Colonic mucosa (tissue), 4 donors: ENCODE measurements around the gene DKKL1. TPM values are rescaled to one million over a fixed set of nuclear protein-coding genes. Genes with fewer than 3 reads are reported as not detected.

Experiments used
- DNase-seq: peaks from one replicate; pipeline ENCODE4 v3.0.0-alpha.2; 2020
- H3K27ac ChIP-seq: fragments of 200-600 bp; one replicate; pipeline ENCODE4 v1.8.0; 2021
- H3K27me3 ChIP-seq: fragments of 200-600 bp; one replicate; pipeline ENCODE4 v1.8.0; 2021
- H3K36me3 ChIP-seq: fragments of 200-600 bp; one replicate; pipeline ENCODE4 v1.8.0; 2021
- H3K4me1 ChIP-seq: fragments of 200-600 bp; one replicate; pipeline ENCODE4 v1.8.0; 2021; ENCODE audit warnings: mild to moderate bottlenecking
- H3K4me3 ChIP-seq: fragments of 200-600 bp; one replicate; pipeline ENCODE4 v1.8.0; 2021
- H3K9ac ChIP-seq, 2 donors: one replicate each; pipeline ENCODE4 v1.7.0; 2013; ENCODE audit warnings: control low read depth in 2 of 2, low read depth in 2 of 2, low read length in 2 of 2
- H3K9me3 ChIP-seq: fragments of 200-600 bp; one replicate; pipeline ENCODE4 v1.8.0; 2021
- intact Hi-C: fragments of 100-400 bp; cut with DNase I; formaldehyde crosslinking; loops from one replicate; pipeline ENCODE4 v1.14.1; 2022
- total RNA-seq, 2 donors: library from RNA; stranded (reverse); fragmentation: NEBNext Ultra II Directional in 1 of 2; extraction: Animal tissue kit (Norgen Biotek cat#: 25700) in 1 of 2; gene quantifications; one replicate each; pipeline ENCODE4 v1.2.1, GENCODE V29; 2021
- TF ChIP-seq, protein P1 (sequence below): fragments of 200-600 bp; IDR thresholded peaks from one replicate; pipeline ENCODE4 v1.8.0; 2022; ENCODE audit warnings: antibody characterized with exemption, mild to moderate bottlenecking
- donor health status: healthy.
- donor health status: DM: no; HTN: no; CAD: no.
- donor health status: DM: no; HTN: no; CAD: no.

Gene DKKL1
- total RNA-seq, 2 donors from 2014 or later: not detected

GRCh38 chr19:49409441-49410029 lies 45.9 kb downstream of the DKKL1 start:
- H3K9me3 ChIP-seq: no peaks in the 10 kb centered on the region
- no peaks in the 10 kb centered on the region for H3K4me1 ChIP-seq
- no peak overlapping the region for H3K9ac ChIP-seq
- no peak overlapping the region for H3K4me3 ChIP-seq
- no peaks in the 10 kb centered on the region for H3K36me3 ChIP-seq
- no peaks in the 10 kb centered on the region for H3K27me3 ChIP-seq
- intact Hi-C loops: no loop called here
- DNase-seq: no peak
- H3K27ac ChIP-seq: no peak overlapping the region
- TF ChIP-seq, protein P1, sequence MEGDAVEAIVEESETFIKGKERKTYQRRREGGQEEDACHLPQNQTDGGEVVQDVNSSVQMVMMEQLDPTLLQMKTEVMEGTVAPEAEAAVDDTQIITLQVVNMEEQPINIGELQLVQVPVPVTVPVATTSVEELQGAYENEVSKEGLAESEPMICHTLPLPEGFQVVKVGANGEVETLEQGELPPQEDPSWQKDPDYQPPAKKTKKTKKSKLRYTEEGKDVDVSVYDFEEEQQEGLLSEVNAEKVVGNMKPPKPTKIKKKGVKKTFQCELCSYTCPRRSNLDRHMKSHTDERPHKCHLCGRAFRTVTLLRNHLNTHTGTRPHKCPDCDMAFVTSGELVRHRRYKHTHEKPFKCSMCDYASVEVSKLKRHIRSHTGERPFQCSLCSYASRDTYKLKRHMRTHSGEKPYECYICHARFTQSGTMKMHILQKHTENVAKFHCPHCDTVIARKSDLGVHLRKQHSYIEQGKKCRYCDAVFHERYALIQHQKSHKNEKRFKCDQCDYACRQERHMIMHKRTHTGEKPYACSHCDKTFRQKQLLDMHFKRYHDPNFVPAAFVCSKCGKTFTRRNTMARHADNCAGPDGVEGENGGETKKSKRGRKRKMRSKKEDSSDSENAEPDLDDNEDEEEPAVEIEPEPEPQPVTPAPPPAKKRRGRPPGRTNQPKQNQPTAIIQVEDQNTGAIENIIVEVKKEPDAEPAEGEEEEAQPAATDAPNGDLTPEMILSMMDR: no peak

- no peaks in the 10 kb centered on the region for H3K9me3 ChIP-seq
- intact Hi-C loops: no loop called here
- H3K27me3 ChIP-seq: peaks cover under 1% of the 10 kb centered on the region
- TF ChIP-seq, protein P1: no peak
- no peak overlapping the region for H3K27ac ChIP-seq
- H3K36me3 ChIP-seq: no peaks in the 10 kb centered on the region
- H3K4me3 ChIP-seq: no peak overlapping the region
- DNase-seq: no peak
- H3K4me1 ChIP-seq: no peaks in the 10 kb centered on the region
- no peak overlapping the region for H3K9ac ChIP-seq
Measured at GRCh38 chr19:49411681-49412326, 48.1 kb downstream of the DKKL1 start.

GRCh38 chr19:49413348-49413747 lies 49.7 kb downstream of the DKKL1 start:
- no peak overlapping the region for H3K27ac ChIP-seq
- no peaks in the 10 kb centered on the region for H3K36me3 ChIP-seq
- peaks cover 5% of the 10 kb centered on the region for H3K27me3 ChIP-seq
- H3K4me1 ChIP-seq: no peaks in the 10 kb centered on the region
- H3K9ac ChIP-seq: no peak overlapping the region
- DNase-seq: no peak
- intact Hi-C loops: no loop called here
- no peaks in the 10 kb centered on the region for H3K9me3 ChIP-seq
- no peak overlapping the region for H3K4me3 ChIP-seq
- TF ChIP-seq, protein P1: no peak

DNA sequence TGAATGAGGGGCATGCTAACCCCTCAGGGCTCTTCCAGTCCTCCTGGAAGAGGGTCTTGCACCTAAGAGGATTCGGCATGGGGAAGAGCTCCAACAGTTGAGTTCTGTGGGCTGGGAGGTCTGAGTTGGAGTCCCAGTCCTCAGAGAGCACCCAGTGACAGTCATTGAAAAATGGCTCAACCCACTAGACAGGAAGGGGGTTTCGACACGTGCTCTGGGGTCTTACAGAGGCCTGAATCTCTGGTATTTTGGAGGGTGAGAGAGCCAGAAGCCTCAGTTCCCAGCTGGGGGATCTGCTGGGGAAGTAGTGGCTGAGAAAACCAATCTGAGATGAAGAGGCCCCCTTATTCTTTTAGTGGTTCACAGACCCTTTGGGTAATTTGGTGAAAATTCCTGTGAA lies 50.6 kb downstream of the DKKL1 start:
- TF ChIP-seq, protein P1: no peak
- Histone ChIP-seq H3K27ac (no peak overlapping the region), H3K27me3 (peaks cover 12% of the 10 kb centered on the region), H3K4me1 (no peaks in the 10 kb centered on the region), H3K4me3 (no peak overlapping the region), H3K9me3 (no peaks in the 10 kb centered on the region), H3K36me3 (no peaks in the 10 kb centered on the region), H3K9ac (no peak overlapping the region)
- intact Hi-C loops: no loop called here
- no peak for DNase-seq

GRCh38 chr19:49415102-49415809 lies 51.6 kb downstream of the DKKL1 start:
- no peaks in the 10 kb centered on the region for H3K9me3 ChIP-seq
- no peak overlapping the region for H3K9ac ChIP-seq
- no peak overlapping the region for H3K4me3 ChIP-seq
- H3K27me3 ChIP-seq: peaks cover 21% of the 10 kb centered on the region
- no peaks in the 10 kb centered on the region for H3K4me1 ChIP-seq
- intact Hi-C loops: no loop called here
- no peak overlapping the region for H3K27ac ChIP-seq
- no peak for DNase-seq
- H3K36me3 ChIP-seq: no peaks in the 10 kb centered on the region
- TF ChIP-seq, protein P1: no peak
